Measurements from ENCODE around the gene COL6A3.

Gene COL6A3

DNA sequence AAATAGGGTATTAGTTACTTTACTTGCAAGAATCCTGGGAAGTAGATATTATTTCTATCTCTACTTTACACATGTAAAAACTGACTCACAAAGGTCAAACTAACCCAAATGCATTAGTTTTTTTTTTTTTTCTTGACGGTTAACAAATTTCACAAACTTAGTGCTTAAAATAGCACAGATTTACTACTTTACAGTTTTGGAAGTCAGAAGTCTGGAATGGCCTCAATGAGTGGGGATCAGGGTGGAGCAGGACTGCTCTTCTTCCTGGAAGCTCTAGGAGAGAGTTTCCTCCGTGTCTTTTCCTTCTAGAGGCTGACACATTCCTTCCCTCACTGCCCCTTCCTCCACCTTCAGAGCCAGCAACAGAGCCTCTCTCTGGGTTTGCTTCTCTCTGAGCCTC, 117.2 kb downstream of the COL6A3 start:
- Histone ChIP-seq H3K27ac (ENCODE audit: extremely low read depth, low read depth, low read length) (no peak overlapping the region), H3K4me1 (ENCODE audit: control insufficient read depth, insufficient read depth, low read length) (peaks cover 3% of the 10 kb centered on the region), H3K9me3 (ENCODE audit: control insufficient read depth, insufficient read depth, low read depth, low read length) (no peaks in the 10 kb centered on the region), H3K36me3 (ENCODE audit: control insufficient read depth in 2 of 2, insufficient read depth in 1 of 2, low read length in 2 of 2) (no peaks in the 10 kb centered on the region), H3K4me3 (ENCODE audit: low read depth, low read length) (no peak overlapping the region)
- POLR2A ChIA-PET, result no interaction called here
- TF ChIP-seq ZNF114 (tag by site-specific recombination; IDR thresholded peaks at IDR 0.05), result no peak
- TF ChIP-seq ZNF747 (tag by site-specific recombination; IDR thresholded peaks at IDR 0.05), result no peak
- TF ChIP-seq ZNF549 (tag by site-specific recombination; IDR thresholded peaks at IDR 0.05), result no peak
- no peak for TF ChIP-seq ZNF16 (tag by site-specific recombination; IDR thresholded peaks at IDR 0.05; ENCODE audit: low read depth)
- no peak for TF ChIP-seq ZBTB48 (tag by site-specific recombination; IDR thresholded peaks at IDR 0.05)
- TF ChIP-seq, protein P1, sequence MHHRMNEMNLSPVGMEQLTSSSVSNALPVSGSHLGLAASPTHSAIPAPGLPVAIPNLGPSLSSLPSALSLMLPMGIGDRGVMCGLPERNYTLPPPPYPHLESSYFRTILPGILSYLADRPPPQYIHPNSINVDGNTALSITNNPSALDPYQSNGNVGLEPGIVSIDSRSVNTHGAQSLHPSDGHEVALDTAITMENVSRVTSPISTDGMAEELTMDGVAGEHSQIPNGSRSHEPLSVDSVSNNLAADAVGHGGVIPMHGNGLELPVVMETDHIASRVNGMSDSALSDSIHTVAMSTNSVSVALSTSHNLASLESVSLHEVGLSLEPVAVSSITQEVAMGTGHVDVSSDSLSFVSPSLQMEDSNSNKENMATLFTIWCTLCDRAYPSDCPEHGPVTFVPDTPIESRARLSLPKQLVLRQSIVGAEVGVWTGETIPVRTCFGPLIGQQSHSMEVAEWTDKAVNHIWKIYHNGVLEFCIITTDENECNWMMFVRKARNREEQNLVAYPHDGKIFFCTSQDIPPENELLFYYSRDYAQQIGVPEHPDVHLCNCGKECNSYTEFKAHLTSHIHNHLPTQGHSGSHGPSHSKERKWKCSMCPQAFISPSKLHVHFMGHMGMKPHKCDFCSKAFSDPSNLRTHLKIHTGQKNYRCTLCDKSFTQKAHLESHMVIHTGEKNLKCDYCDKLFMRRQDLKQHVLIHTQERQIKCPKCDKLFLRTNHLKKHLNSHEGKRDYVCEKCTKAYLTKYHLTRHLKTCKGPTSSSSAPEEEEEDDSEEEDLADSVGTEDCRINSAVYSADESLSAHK (tag by site-specific recombination; IDR thresholded peaks at IDR 0.05), result no peak
- no peak for TF ChIP-seq ZNF544 (tag by site-specific recombination; IDR thresholded peaks at IDR 0.05)
- TF ChIP-seq ZNF621 (tag by site-specific recombination; IDR thresholded peaks at IDR 0.05), result no peak
- no peak for TF ChIP-seq ZSCAN23 (tag by site-specific recombination; IDR thresholded peaks at IDR 0.05)
- TF ChIP-seq HOXA7 (CRISPR knock-in tag; IDR thresholded peaks at IDR 0.05; ENCODE audit: borderline replicate concordance), result no peak
- TF ChIP-seq ZEB2 (tag by site-specific recombination; IDR thresholded peaks at IDR 0.05), result no peak
- TF ChIP-seq, protein P2, sequence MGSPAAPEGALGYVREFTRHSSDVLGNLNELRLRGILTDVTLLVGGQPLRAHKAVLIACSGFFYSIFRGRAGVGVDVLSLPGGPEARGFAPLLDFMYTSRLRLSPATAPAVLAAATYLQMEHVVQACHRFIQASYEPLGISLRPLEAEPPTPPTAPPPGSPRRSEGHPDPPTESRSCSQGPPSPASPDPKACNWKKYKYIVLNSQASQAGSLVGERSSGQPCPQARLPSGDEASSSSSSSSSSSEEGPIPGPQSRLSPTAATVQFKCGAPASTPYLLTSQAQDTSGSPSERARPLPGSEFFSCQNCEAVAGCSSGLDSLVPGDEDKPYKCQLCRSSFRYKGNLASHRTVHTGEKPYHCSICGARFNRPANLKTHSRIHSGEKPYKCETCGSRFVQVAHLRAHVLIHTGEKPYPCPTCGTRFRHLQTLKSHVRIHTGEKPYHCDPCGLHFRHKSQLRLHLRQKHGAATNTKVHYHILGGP (tag by site-specific recombination; IDR thresholded peaks at IDR 0.05), result no peak
- no peak for TF ChIP-seq BCL11B (tag by site-specific recombination; IDR thresholded peaks at IDR 0.05; ENCODE audit: low read depth)
- TF ChIP-seq SALL2 (tag by site-specific recombination; IDR thresholded peaks at IDR 0.05; ENCODE audit: borderline replicate concordance), result no peak
- TF ChIP-seq ZFHX2 (tag by site-specific recombination; conservative IDR thresholded peaks at IDR 0.05), result no peak
- TF ChIP-seq ZNF121 (tag by site-specific recombination; IDR thresholded peaks at IDR 0.05), result no peak
- TF ChIP-seq ZNF561 (tag by site-specific recombination; IDR thresholded peaks at IDR 0.05; ENCODE audit: borderline replicate concordance), result no peak
- TF ChIP-seq ZNF350 (tag by site-specific recombination; IDR thresholded peaks at IDR 0.05), result no peak
- CTCF ChIA-PET, result no interaction called here

DNA sequence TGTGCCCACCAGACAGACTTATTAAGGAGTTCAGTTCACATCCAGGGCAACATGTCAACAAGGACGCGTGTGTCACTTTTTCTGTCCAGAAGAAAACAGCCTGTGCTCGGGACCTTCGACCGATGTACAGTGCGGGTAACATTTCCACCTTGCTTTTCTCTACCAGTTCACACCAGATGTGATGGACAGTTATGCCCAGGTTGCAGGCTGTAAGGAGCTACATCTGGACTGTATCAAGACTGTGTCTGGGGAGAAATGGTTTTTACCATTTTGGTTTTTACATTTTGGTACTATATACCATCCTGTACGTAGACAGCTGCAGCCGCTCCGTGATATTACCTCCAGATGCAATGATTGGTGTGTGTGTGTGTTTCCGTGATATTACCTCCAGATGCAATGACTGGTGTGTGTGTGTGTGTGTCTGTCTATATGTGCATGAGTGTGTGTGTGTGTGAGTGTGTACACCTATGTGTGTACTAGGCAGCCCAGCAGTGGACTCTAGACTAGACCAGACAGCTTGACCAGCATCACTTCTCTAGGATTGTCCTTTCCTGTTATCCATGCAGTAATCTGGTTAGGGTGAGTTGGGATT, 118.0 kb downstream of the COL6A3 start:
- CTCF ChIA-PET, result no interaction called here

DNA sequence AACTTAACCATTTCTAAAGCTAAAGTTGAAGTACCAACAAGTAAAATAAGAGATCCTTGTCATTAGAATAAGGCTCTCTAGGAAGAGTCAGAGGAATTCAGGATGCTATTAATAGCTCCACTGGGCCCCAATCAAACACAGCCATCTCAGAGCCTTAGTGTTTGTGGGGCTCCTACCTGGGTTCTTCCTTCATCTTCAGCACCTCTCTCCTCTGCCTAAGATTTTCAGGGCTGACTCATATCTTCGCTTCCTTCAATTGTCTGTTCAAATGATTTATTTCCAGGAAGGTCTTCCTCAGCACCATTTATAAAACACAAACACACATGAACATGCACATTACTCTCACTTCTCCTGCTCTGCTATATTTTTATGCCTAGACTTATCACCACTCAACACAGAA, 119.5 kb downstream of the COL6A3 start:
- ChIA-PET POLR2A (no interaction called here), CTCF (interaction anchor here (0.6 to 0.9 kb wide), 4 partner anchors 96 to 138 kb away, joined by 3 to 4 read pairs (median 3); no protein-coding TSS in a partner anchor)
- H3K27ac ChIP-seq (ENCODE audit: extremely low read depth, low read depth, low read length), result no peak overlapping the region
- H3K36me3 ChIP-seq (ENCODE audit: control insufficient read depth in 2 of 2, insufficient read depth in 1 of 2, low read length in 2 of 2), result no peaks in the 10 kb centered on the region
- no peaks in the 10 kb centered on the region for H3K9me3 ChIP-seq (ENCODE audit: control insufficient read depth, insufficient read depth, low read depth, low read length)
- no peak overlapping the region for H3K4me3 ChIP-seq (ENCODE audit: low read depth, low read length)
- no peak for TF ChIP-seq ZNF585B (tag by site-specific recombination; IDR thresholded peaks at IDR 0.05)
- TF ChIP-seq, protein P3, sequence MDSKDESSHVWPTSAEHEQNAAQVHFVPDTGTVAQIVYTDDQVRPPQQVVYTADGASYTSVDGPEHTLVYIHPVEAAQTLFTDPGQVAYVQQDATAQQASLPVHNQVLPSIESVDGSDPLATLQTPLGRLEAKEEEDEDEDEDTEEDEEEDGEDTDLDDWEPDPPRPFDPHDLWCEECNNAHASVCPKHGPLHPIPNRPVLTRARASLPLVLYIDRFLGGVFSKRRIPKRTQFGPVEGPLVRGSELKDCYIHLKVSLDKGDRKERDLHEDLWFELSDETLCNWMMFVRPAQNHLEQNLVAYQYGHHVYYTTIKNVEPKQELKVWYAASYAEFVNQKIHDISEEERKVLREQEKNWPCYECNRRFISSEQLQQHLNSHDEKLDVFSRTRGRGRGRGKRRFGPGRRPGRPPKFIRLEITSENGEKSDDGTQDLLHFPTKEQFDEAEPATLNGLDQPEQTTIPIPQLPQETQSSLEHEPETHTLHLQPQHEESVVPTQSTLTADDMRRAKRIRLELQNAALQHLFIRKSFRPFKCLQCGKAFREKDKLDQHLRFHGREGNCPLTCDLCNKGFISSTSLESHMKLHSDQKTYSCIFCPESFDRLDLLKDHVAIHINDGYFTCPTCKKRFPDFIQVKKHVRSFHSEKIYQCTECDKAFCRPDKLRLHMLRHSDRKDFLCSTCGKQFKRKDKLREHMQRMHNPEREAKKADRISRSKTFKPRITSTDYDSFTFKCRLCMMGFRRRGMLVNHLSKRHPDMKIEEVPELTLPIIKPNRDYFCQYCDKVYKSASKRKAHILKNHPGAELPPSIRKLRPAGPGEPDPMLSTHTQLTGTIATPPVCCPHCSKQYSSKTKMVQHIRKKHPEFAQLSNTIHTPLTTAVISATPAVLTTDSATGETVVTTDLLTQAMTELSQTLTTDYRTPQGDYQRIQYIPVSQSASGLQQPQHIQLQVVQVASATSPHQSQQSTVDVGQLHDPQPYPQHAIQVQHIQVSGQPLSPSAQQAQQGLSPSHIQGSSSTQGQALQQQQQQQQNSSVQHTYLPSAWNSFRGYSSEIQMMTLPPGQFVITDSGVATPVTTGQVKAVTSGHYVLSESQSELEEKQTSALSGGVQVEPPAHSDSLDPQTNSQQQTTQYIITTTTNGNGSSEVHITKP (tag by site-specific recombination; IDR thresholded peaks at IDR 0.05), result no peak
- no peak for TF ChIP-seq PRDM1 (tag by site-specific recombination; IDR thresholded peaks at IDR 0.05)
- no peak for TF ChIP-seq ZNF48 (tag by site-specific recombination; IDR thresholded peaks at IDR 0.05)
- no peak for TF ChIP-seq ZNF596 (tag by site-specific recombination; IDR thresholded peaks at IDR 0.05)
- TF ChIP-seq, protein P4, sequence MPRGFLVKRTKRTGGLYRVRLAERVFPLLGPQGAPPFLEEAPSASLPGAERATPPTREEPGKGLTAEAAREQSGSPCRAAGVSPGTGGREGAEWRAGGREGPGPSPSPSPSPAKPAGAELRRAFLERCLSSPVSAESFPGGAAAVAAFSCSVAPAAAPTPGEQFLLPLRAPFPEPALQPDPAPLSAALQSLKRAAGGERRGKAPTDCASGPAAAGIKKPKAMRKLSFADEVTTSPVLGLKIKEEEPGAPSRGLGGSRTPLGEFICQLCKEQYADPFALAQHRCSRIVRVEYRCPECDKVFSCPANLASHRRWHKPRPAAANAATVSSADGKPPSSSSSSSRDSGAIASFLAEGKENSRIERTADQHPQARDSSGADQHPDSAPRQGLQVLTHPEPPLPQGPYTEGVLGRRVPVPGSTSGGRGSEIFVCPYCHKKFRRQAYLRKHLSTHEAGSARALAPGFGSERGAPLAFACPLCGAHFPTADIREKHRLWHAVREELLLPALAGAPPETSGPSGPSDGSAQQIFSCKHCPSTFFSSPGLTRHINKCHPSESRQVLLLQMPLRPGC (tag by site-specific recombination; IDR thresholded peaks at IDR 0.05), result no peak
- H3K4me1 ChIP-seq (ENCODE audit: control insufficient read depth, insufficient read depth, low read length), result peaks cover 13% of the 10 kb centered on the region

More for the DNA sequence above, 118.0 kb downstream of the COL6A3 start:
- H3K4me1 ChIP-seq (ENCODE audit: control insufficient read depth, insufficient read depth, low read length), result peaks cover 6% of the 10 kb centered on the region
- no peak overlapping the region for H3K4me3 ChIP-seq (ENCODE audit: low read depth, low read length)
- no peaks in the 10 kb centered on the region for H3K36me3 ChIP-seq (ENCODE audit: control insufficient read depth in 2 of 2, insufficient read depth in 1 of 2, low read length in 2 of 2)
- H3K9me3 ChIP-seq (ENCODE audit: control insufficient read depth, insufficient read depth, low read depth, low read length), result no peaks in the 10 kb centered on the region
- POLR2A ChIA-PET, result no interaction called here
- H3K27ac ChIP-seq (ENCODE audit: extremely low read depth, low read depth, low read length), result no peak overlapping the region
- TF ChIP-seq SCRT2 (tag by site-specific recombination; IDR thresholded peaks at IDR 0.05) (no peak), MYNN (tag by site-specific recombination; IDR thresholded peaks at IDR 0.05; ENCODE audit: borderline replicate concordance) (no peak), ZNF596 (tag by site-specific recombination; IDR thresholded peaks at IDR 0.05) (no peak), ZNF623 (tag by site-specific recombination; IDR thresholded peaks at IDR 0.05) (no peak)
